Right hindlimb (tissue), 1 donor: ENCODE measurements around the gene FAF2.

ENCODE experiments used
- DNase-seq: peaks from one replicate; pipeline ENCODE4 v3.0.0-alpha.2; 2018

The FAF2 gene

DNA sequence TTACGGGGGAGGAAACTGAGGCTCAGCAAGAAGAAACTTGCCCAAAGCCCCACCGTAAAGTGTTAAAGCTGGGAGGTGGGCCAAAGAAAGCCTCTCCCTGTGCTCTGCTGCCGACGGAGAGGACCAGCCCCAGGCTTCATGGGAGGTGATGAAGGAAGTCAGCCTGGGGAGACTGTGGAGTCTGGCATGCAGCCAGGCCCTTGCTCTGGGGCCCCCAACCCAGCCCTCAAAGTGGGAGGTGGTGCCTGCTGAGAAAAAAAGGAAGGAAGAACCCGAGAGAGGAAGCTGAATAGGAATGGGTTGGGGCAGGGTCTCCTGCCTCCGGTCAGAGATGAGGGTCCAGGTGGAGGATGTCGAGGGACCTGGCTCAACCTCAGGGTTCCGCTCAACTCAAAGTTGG, 85.2 kb downstream of the FAF2 start:
- peak; percentile 63 for DNase-seq

GRCh38 chr5:176533894-176534611, 85.9 kb downstream of the FAF2 start:
- DNase-seq, result no peak

GRCh38 chr5:176534640-176535039, 86.5 kb downstream of the FAF2 start:
- no peak for DNase-seq

DNA sequence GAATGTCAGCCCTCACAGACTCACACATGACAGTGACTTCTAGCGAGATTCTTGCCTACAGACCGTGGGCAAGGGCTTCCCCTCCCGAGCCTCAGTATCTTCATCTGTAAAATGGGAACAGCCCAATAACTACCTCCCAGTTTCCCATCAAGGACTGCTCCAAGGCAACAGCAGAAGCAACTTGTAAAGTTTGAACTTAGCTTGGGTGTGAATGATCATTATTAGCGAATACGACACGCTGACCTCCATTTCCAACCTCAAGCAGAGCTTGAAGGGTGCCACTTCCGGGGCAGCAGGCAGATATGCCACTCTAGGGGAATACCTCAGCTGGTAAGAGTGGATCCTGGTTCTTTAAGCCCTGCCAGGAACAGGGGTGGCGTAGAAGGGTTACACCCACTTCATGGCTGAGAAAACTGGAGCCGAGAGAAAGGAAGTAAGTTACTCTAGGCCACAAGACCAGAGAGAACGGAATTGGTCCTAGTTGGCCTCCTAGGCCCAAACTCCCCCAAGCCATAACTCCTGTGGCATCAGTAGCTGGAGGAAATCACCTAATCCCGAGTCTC, 87.0 kb downstream of the FAF2 start:
- DNase-seq, result no peak

DNA sequence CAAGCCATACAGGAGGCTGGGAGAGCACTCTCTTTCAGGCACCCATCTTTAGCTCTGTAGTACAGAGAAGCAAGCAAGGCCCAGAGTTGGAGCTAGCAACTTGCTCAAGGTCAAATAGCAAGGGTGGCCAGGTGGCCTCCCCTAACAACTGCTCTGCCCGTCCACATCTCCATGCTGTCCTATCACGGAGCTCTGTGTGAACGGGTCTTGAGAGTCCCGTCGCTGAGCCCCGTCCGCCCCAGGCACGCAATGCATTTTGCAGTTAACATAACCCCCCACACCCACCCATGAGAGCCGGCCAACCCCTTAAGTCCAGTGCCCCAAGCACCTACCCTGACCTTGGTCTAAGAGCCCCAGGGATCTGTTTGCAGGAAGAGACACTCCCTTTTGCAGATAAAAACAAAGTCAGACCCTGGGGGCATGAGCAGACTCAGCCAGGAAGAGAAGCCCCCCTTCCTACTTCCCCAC, 87.5 kb downstream of the FAF2 start:
- no peak for DNase-seq

DNA sequence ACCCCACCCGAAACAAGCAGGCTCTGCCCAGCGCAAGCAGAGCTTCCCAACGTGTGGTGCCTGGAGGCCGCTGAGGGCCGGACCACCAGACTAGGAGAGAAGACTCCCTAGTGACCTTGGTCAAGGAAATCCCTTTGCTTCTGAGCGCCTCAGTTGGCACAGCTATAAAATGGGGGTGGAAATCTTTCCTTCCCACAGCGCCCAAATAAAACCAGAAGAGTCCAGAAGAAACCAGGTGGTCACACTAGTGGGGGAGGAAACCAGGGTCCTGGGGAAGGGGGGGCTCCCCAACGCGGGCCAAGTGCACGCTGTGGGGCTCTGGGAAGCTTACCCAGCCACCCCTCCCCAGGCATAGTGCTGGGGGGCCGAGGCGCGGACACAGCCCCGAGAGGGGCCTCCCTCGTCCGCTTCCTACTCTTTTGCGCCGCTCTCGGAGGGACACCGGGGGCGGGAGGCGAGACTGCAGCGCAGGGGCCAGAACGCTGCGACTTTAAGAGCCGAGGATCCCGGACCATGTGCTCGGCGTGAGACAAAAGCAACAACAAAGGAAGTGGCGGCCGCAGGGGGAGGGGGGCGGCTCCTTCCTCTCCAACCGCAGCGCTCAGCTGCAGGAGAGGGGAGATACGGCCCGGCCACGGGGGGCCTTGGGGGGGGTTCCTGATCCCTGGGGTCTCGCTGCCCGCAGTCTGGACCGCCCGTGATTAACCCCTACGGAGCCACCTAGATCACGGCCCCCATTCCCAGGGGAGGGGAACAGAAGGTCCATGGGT, 88.1 kb downstream of the FAF2 start:
- DNase-seq, result peak; percentile 91

DNA sequence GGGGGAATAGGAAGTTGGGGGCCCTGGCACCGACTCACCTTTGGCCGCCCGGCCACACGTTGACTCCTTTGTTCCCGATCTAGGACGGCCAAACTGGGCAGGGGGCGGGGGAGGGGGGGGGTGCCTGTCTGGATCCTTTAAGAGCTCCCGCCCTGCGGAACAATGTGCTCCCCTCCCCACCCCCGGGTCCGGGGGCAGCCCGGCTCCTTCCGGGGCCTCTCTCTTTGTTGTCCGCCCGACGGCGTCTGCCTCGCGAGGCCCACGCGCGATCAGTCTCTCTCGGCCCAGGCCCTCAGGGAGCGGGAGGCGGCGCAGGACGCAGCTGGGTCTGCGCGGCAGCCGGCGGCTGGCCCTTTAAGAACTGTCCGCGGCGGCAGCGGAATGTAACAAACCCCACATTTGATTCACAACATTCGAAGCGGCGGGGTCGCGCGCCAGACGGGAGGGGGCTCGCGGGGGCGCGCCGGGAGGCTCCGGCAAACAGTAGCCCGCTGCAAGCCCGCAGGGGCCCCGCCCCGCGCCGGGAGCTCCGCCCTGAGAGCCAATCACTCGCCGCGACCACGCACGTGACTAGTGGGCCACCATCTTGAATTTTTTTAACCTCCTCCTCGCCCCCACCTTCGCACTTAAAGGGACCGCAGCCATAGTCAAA, 88.8 kb downstream of the FAF2 start, which contains the start of gene RNF44:
Gene RNF44 (minus strand): TSS at position 501 of the 652 bp plus-strand sequence. CDS start 4,930 bp downstream, outside the sequence.
- DNase-seq, result peak; percentile 99

GRCh38 chr5:176537554-176538229, 89.5 kb downstream of the FAF2 start:
- peak; percentile 99 for DNase-seq

DNA sequence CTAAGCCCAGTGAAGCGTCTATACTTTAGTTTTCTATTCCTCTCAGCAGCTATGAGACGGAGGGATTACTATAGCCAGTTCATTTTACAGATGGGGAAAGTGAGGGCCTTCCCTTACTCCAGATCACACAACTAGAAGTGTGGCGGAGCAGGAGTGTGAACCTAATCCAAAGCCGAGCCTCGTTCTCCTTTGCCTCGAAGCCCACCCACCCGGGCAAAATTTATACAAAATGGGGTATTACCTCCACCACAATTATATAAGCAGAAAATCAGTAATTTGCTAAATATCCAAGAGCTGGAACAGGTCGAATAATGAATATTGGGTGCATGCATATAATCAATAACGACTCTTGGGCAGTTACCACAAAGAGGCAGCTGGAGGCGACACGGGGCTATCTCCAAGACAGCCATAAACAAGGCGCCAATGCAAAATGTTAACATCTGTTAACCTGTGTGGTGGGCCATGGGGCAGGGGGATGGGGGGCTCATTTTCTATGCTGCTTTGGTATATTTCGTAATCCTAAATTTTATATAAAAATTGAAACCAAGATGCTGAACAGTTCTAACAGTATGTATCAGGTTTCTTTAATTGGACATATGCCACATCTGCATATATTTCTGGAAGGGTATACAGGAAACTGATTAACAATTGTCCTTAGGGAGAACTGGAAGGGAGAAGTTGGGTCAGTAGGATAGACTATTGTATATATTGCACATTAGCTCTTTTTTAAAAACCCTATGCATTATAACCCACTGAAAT, 90.2 kb downstream of the FAF2 start:
- no peak for DNase-seq

- no peak for DNase-seq
These were observed 90.8 kb downstream of the FAF2 start for GRCh38 chr5:176538989-176539384.

- DNase-seq, result no peak
These were observed 92.3 kb downstream of the FAF2 start for GRCh38 chr5:176540476-176540899.

DNA sequence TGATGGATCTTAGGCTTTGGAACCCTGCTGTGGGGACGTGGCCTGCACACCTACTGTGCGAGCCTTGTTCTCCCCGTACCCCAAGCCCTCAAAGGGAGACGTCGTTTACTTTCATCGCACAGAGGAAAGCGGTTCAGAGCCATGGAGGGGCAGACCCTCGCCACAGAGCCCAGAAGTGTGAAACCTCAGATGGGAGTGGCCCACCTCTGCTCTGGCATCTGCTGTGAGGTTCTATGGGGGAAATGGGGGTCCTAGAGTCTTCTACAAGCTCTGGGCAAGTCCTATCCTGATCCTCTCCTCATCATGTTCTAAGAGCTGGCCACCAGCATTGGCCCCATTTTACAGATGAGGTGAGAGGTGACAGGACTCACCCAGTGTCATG, 92.8 kb downstream of the FAF2 start:
- DNase-seq, result no peak

- DNase-seq, result no peak
These were observed 93.4 kb downstream of the FAF2 start for GRCh38 chr5:176541338-176542134.

- DNase-seq, result no peak
These were observed 94.0 kb downstream of the FAF2 start for GRCh38 chr5:176542135-176542595.

GRCh38 chr5:176542596-176543427, 94.6 kb downstream of the FAF2 start:
- no peak for DNase-seq

GRCh38 chr5:176543428-176544182, 95.4 kb downstream of the FAF2 start:
- DNase-seq, result peak; percentile 74

DNA sequence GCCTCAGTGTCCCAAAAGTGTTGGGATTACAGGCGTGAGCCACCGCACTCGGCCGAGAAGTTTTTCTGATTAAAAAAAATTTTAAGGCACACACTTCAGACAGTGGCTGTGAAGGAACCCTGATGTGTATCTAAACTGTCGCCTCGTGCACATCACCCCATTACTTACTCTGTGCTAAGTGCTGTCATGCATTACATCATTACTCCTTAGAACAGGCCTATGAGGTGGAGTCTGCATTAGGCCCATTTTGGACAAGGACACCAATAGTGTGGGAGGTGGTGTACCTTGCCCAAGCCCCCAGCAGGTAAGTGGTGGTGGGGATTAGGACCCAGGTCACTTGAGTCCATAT, 97.2 kb downstream of the FAF2 start:
- no peak for DNase-seq

- no peak for DNase-seq
These were observed 97.7 kb downstream of the FAF2 start for GRCh38 chr5:176545737-176546509.
